ENCODE results near the gene NSRP1. TPM values are rescaled to one million over a fixed set of nuclear protein-coding genes. Genes with fewer than 3 reads are reported as not detected.

The NSRP1 gene
- total and polyA plus RNA-seq, 2 of the 13 experiments (the other 11 are each of a cell fraction or from before 2014, with no cell fraction given), result 7.0 to 14.3 TPM

- TF ChIP-seq HIC2 (CRISPR knock-in tag; IDR thresholded peaks at IDR 0.05; ENCODE audit: low read depth), result no peak
Measured at GRCh38 chr17:30158896-30159625, 42.4 kb downstream of the NSRP1 start (continued).

- Histone ChIP-seq H3K4me2 (ENCODE audit: low read depth, low read length) (no peak overlapping the region), H3K4me3 (replicated peaks in 1 of 3; ENCODE audit: insufficient read depth in 1 of 3, low read depth in 2 of 3, low read length in 3 of 3) (no peak overlapping the region), H3K4me1 (ENCODE audit: insufficient read depth, low read length) (no peaks in the 10 kb centered on the region), H3K9me3 (ENCODE audit: low read length) (peaks cover 25% of the 10 kb centered on the region), H3K9ac (ENCODE audit: insufficient read depth, low read depth, low read length) (no peak overlapping the region), H3K27ac (ENCODE audit: extremely low read length, insufficient read depth, low read length) (no peak overlapping the region), H2AFZ (ENCODE audit: low read length) (no peak overlapping the region), H3K79me2 (ENCODE audit: insufficient read depth, low read length) (peaks cover 18% of the 10 kb centered on the region), H4K20me1 (ENCODE audit: insufficient read depth, low read length) (no peaks in the 10 kb centered on the region), H3K27me3 (ENCODE audit: control insufficient read depth in 1 of 2, insufficient read depth in 2 of 2, low read length in 2 of 2) (no peaks in the 10 kb centered on the region), H3K36me3 (replicated peaks in 1 of 2; ENCODE audit: control insufficient read depth in 1 of 2, insufficient read depth in 2 of 2, low read length in 2 of 2) (peaks cover 3 to 32% of the 10 kb centered on the region in 2 experiments; a peak in 4 of 5 replicates)
- ChIA-PET CTCF (ENCODE audit: low intra/inter-chr PET ratio, low total read pairs) (no interaction called here), POLR2A (no interaction called here)
- intact Hi-C loops (cut with micrococcal nuclease; ENCODE audit: unreplicated experiment) (no loop called here), in situ Hi-C loops (cut with HindIII; ENCODE audit: extremely low pct_ligation_motif_present, low pct_unique_long_range_greater_than_20kb) (no loop called here)
- DNase-seq (ENCODE audit: low spot score), result no peak
- no peak for TF ChIP-seq PCBP2 (optimal IDR thresholded peaks at IDR 0.05; ENCODE audit: low read depth, low read length, poor library complexity, severe bottlenecking)
- 0 out of 2 replicates have a peak, but pooled peaks have one; percentile 41 for TF ChIP-seq CEBPB (IDR thresholded peaks at IDR 0.05; ENCODE audit: borderline replicate concordance, low read depth, low read length)
- FAIRE-seq, result no peak
- 96% methylated on average over 3 of the region's 3 CpGs for WGBS (ENCODE audit: low lambda C conversion rate)
- BruUV-seq (replicated peaks), result no TSS peak
- no peak for ATAC-seq
Measured at GRCh38 chr17:30160419-30161172, 44.0 kb downstream of the NSRP1 start.

All from HepG2 (cell line).